Nephron progenitor cell (in vitro differentiated cells): Measurements from ENCODE around the gene EHF.

ENCODE experiments used
- DNase-seq: peaks from one replicate; pipeline ENCODE4 v3.0.0; 2021
- H3K27ac Mint-ChIP-seq: 2 replicates; pipeline ENCODE4 v1.8.0; 2021; ENCODE audit warnings: mild to moderate bottlenecking, moderate library complexity, mixed read lengths
- H3K27me3 Mint-ChIP-seq: 2 replicates; pipeline ENCODE4 v1.8.0; 2021; ENCODE audit warnings: mild to moderate bottlenecking, low read depth, mixed read lengths; ENCODE audit not compliant: poor library complexity
- H3K36me3 Mint-ChIP-seq: 2 replicates; pipeline ENCODE4 v1.8.0; 2021; ENCODE audit warnings: low read depth, mixed read lengths
- H3K4me1 Mint-ChIP-seq: 2 replicates; pipeline ENCODE4 v1.8.0; 2021; ENCODE audit warnings: mixed read lengths
- H3K4me3 Mint-ChIP-seq: 2 replicates; pipeline ENCODE4 v1.8.0; 2021; ENCODE audit warnings: mild to moderate bottlenecking, moderate library complexity, mixed read lengths
- H3K9me3 Mint-ChIP-seq: 2 replicates; pipeline ENCODE4 v1.8.0; 2021; ENCODE audit warnings: mild to moderate bottlenecking, moderate library complexity, mixed read lengths
- CTCF ChIP-seq: fragments of 200-600 bp; sonication (generic); IDR thresholded peaks from 2 replicates; pipeline ENCODE4 v1.5.0; 2021; ENCODE audit warnings: antibody characterized with exemption

Gene EHF

GRCh38 chr11:34599406-34599945 is 21.4 kb upstream of the EHF start:
- H3K27me3 Mint-ChIP-seq: peaks cover 15% of the 10 kb centered on the region
- no peak for DNase-seq
- peaks cover 26% of the 10 kb centered on the region for H3K4me1 Mint-ChIP-seq
- no peak overlapping the region for H3K4me3 Mint-ChIP-seq
- H3K36me3 Mint-ChIP-seq: no peaks in the 10 kb centered on the region
- H3K27ac Mint-ChIP-seq: no peak overlapping the region
- H3K9me3 Mint-ChIP-seq: peaks cover 5% of the 10 kb centered on the region
- no peak for TF ChIP-seq CTCF

GRCh38 chr11:34600339-34601084 is 20.4 kb upstream of the EHF start:
- H3K4me1 Mint-ChIP-seq: peaks cover 28% of the 10 kb centered on the region
- peaks cover 15% of the 10 kb centered on the region for H3K27me3 Mint-ChIP-seq
- H3K4me3 Mint-ChIP-seq: no peak overlapping the region
- H3K27ac Mint-ChIP-seq: peak overlapping the region; percentile 58
- no peak for DNase-seq
- peaks cover 5% of the 10 kb centered on the region for H3K9me3 Mint-ChIP-seq
- no peak for TF ChIP-seq CTCF
- H3K36me3 Mint-ChIP-seq: no peaks in the 10 kb centered on the region

- Mint-ChIP-seq H3K4me1 (peaks cover 33% of the 10 kb centered on the region), H3K27ac (peak overlapping the region; percentile 58), H3K36me3 (no peaks in the 10 kb centered on the region), H3K9me3 (no peaks in the 10 kb centered on the region), H3K27me3 (peaks cover 15% of the 10 kb centered on the region), H3K4me3 (no peak overlapping the region)
- DNase-seq: no peak
- TF ChIP-seq CTCF: no peak
Observed at GRCh38 chr11:34601085-34601444, 19.8 kb upstream of the EHF start.

- Mint-ChIP-seq H3K9me3 (no peaks in the 10 kb centered on the region), H3K4me1 (peaks cover 33% of the 10 kb centered on the region)
Observed at GRCh38 chr11:34601609-34602008, 19.3 kb upstream of the EHF start.

GRCh38 chr11:34602245-34602644 is 18.6 kb upstream of the EHF start:
- Mint-ChIP-seq H3K27ac (no peak overlapping the region), H3K4me3 (no peak overlapping the region), H3K4me1 (peaks cover 33% of the 10 kb centered on the region), H3K9me3 (no peaks in the 10 kb centered on the region), H3K27me3 (peaks cover 19% of the 10 kb centered on the region), H3K36me3 (no peaks in the 10 kb centered on the region)
- no peak for DNase-seq
- no peak for TF ChIP-seq CTCF

More at GRCh38 chr11:34601609-34602008, 19.3 kb upstream of the EHF start:
- Mint-ChIP-seq H3K27me3 (peaks cover 18% of the 10 kb centered on the region), H3K4me3 (no peak overlapping the region), H3K27ac (peak overlapping the region; percentile 58), H3K36me3 (no peaks in the 10 kb centered on the region)
- no peak for TF ChIP-seq CTCF
- DNase-seq: no peak
